Raji (cell line): ENCODE measurements around the gene TSEN15.

Source experiments
- POLR2A ChIP-seq: IDR thresholded peaks from 2 replicates; pipeline ENCODE4 v1.6.1; 2011; ENCODE audit warnings: low read depth, low read length, control low read depth; ENCODE audit not compliant: insufficient read depth

TSEN15 gene

DNA sequence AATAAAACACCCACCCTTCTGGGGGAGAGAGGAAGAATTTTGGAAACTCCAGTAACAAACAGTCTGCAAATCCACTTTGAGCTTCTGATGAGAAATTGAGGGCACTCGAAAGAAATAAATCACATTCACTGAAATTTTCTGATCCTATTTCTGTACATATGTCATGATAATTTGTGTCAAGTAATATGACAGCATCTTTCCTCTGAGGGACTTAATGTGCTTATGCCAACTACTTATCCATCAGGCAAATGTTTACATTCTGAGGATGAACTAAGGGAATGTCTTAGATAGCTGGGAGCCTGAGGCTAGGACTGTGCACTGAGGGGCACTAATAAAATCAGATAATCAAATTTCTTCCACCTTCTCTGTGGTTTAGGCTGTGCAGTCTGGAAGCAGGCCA, 44.5 kb downstream of the TSEN15 start:
- TF ChIP-seq POLR2A, result no peak

DNA sequence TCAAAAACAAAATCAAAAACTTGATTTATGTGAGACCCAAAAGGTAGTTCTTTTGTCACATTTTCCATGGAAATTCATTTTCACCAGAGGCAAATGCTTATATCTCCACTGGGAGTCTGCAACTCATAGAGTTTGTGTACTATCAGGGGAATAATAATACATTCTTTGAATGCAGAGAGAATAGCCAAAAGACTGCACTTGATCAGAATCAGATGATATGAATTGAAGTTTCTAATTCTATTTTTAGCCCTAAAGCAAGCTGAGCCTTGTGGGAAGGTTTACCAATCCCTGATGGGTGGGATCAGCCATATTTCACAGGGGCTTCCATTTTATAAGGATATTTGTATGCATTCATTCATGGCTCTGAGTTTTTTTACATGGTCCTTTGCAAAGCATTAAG, 49.6 kb downstream of the TSEN15 start:
- no peak for TF ChIP-seq POLR2A

- TF ChIP-seq POLR2A, result no peak
These were observed 50.0 kb downstream of the TSEN15 start for GRCh38 chr1:184101571-184101970.

GRCh38 chr1:184110272-184111204, 59.0 kb downstream of the TSEN15 start:
- no peak for TF ChIP-seq POLR2A

DNA sequence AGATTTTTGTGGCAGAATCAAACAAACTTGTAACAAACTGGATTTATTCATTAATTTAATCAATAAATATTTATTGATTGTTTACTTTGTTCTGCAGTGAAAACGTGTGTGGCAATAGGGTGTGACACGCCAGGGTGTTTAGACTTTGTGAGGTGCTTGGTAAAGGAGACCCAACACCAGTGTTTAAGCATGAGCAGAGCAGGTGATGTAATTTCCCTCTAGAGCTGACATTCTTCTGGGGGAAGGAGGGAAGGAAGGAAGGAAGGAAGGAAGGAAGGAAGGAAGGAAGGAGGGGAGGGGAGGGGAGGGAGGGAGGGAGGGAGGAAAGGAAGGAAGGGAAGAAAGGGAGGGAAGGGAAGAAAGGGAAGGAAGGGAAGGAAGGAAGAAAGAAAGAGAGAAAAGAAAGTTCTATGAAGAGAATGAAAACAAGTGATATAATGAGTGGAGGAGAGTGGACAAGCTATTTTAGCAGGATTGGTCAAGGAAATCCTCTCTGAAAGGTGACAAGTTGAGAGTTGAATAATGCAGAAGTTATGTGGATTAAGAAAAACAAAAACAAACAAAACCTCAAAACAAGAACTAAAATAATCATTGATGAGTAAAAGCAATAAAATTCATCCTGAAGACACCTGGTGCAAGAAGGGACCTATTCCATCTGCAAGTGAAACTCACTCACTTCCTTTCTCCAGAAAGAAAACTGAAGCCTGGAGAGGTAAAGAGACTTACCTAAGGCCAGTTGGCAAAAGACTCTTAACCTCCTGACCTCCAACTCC, 60.8 kb downstream of the TSEN15 start:
- TF ChIP-seq POLR2A, result no peak

DNA sequence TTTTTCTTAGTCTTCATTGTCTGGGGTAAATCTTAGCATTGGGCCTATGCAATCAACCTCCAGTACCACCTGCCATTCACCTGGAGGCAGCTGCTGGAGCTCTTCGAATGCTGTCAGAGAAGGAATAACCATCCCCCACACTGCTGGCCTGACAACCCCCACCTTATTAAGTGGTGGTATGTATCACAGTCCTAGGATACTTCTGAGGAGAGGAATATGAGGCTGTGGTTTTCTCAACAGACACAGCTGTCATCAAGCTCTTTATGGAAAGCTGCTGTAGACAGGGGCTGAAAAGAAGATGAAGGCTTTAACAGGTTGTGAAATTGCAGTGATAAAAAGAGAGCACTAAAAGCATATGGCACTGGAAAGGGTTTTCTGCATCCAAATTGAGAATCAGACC, 61.7 kb downstream of the TSEN15 start:
- no peak for TF ChIP-seq POLR2A

- TF ChIP-seq POLR2A, result no peak
These were observed 63.4 kb downstream of the TSEN15 start for GRCh38 chr1:184114818-184115398.

DNA sequence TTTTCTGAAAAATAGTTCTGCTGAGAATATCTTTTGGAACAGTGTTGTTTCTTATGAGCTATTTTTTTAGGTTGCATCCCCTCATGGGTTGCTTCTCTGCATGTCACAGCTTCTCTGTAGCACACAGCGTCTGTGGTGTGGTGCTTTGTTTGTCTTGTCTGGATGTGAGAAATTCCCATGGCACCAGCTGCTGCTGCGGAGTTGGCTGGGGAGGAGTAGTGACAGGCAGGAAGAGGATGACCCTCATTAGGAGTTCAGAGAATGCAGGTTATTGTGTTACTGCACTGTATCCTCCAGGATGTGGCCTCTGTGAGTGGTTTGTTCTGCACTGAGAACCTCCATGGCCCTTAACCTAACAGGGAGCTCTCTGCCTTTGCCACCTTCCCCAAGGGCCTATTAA, 64.8 kb downstream of the TSEN15 start:
- TF ChIP-seq POLR2A, result no peak

DNA sequence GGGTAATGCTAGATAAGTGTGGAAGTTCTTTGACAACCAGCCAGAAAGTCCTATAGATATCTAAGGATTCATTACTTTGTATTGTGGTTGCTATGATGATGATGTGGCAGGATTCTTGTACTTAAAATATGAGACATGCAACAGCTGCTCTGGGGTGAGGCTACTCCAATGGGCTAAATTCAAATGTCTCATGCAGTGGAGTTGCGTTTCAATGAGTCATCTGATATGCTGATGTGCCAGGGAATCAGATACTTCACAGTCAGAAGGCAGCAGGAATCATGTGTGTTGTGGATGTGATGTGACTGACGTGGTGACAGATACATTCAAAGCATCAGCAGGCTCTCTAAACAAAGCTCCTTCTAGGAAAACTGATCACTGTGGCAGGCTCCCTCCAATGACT, 66.5 kb downstream of the TSEN15 start:
- TF ChIP-seq POLR2A, result no peak
